Bronchial epithelial cell (primary cell): Measurements from ENCODE around the gene ITPKB. TPM values are rescaled to one million over a fixed set of nuclear protein-coding genes. Genes with fewer than 3 reads are reported as not detected.
A peak's percentile ranks its signal among the peaks of the same experiment; 100 is the strongest.

ENCODE experiments used
- DNase-seq: peaks from one replicate; pipeline ENCODE4 v3.0.0-alpha.2; 2010; ENCODE audit warnings: low read depth
- FAIRE-seq: peaks from 2 replicates; lab custom pipeline; 2011; peaks lifted over from hg19 to GRCh38; lab: Jason Lieb, UNC
- H3K27me3 ChIP-seq: 2 replicates; pipeline ENCODE4 v1.5.1; 2011; ENCODE audit warnings: low read length; ENCODE audit not compliant: control insufficient read depth, insufficient read depth
- H3K36me3 ChIP-seq: 2 replicates; pipeline ENCODE4 v1.5.1; 2011; ENCODE audit warnings: low read length; ENCODE audit not compliant: control insufficient read depth, insufficient read depth
- H3K4me3 ChIP-seq: 2 replicates; pipeline ENCODE4 v1.5.1; 2011; ENCODE audit warnings: mild to moderate bottlenecking, low read depth, low read length, control low read depth
- total RNA-seq: library from RNA; depleted of rRNA; stranded (reverse); fragments of >200 nt; gene quantifications from 2 replicates; pipeline ENCODE4 v1.2.1, GENCODE V29; 2014
- TF ChIP-seq, protein P1 (sequence below): IDR thresholded peaks from 2 replicates; pipeline ENCODE4 v1.5.1; 2011; ENCODE audit warnings: mild to moderate bottlenecking, moderate library complexity, low read length, control low read depth, inconsistent platforms; ENCODE audit not compliant: insufficient read depth, severe bottlenecking

Gene ITPKB
- total RNA-seq, 1 donor from 2014 or later, result 1.3 TPM

DNA sequence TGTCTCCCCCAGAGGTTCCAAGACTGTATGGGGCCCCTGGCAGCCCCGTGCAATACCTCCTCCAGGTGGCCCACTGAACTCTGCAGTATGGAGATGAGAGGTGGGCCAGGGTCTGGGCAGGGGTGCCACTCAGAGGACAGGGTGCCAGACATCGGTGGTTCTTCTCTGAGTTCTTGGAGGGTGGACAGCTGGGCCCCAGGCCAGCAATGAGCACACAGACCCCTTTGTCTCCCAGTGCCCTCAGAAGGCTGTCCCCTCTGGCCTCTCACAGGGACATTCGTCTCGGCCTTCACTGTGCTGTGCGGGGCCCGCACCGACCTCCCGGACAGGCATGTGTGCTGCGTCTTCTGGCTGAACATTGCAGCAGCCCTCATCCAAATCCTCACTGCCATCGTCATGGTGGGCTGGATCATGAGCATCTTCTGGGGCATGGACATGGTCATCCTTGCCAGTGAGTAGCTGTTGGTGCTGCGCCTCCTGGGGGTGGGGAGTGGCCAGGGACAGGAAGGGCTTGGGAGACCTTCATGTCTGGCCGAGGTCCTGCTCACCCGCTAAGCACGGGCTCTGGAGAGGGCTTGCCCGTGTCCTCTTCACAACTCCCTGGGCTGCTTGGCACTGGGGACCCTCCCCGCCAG is 142.4 kb downstream of the ITPKB start:
- DNase-seq, result no peak
- TF ChIP-seq, protein P1, sequence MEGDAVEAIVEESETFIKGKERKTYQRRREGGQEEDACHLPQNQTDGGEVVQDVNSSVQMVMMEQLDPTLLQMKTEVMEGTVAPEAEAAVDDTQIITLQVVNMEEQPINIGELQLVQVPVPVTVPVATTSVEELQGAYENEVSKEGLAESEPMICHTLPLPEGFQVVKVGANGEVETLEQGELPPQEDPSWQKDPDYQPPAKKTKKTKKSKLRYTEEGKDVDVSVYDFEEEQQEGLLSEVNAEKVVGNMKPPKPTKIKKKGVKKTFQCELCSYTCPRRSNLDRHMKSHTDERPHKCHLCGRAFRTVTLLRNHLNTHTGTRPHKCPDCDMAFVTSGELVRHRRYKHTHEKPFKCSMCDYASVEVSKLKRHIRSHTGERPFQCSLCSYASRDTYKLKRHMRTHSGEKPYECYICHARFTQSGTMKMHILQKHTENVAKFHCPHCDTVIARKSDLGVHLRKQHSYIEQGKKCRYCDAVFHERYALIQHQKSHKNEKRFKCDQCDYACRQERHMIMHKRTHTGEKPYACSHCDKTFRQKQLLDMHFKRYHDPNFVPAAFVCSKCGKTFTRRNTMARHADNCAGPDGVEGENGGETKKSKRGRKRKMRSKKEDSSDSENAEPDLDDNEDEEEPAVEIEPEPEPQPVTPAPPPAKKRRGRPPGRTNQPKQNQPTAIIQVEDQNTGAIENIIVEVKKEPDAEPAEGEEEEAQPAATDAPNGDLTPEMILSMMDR, result peak; percentile 4
- no peak for FAIRE-seq
- Histone ChIP-seq H3K36me3 (no peaks in the 10 kb centered on the region), H3K4me3 (no peak overlapping the region), H3K27me3 (peaks cover 1% of the 10 kb centered on the region)

DNA sequence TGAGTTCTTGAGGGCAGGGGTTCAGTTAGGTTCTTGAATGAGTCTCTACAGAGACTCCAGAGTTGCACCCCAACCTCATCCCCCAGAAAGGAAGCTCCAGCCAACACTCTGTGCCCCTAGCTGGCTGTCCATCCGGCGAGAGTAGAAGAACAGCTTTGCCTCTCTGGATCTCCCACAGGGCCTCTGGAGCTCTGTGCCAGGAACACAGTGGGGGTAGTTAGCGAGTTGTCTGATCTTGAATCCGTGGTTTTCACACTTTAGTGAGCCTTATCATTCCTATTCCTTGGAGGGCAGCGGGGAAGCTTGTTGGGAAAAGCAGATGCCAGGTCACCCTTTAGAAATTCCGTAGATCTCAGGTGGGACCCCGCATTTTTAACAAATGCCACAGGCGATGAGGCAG is 145.5 kb downstream of the ITPKB start:
- TF ChIP-seq, protein P1, result no peak
- Histone ChIP-seq H3K27me3 (peaks cover 1% of the 10 kb centered on the region), H3K4me3 (no peak overlapping the region), H3K36me3 (no peaks in the 10 kb centered on the region)
- DNase-seq (no peak), FAIRE-seq (no peak)

DNA sequence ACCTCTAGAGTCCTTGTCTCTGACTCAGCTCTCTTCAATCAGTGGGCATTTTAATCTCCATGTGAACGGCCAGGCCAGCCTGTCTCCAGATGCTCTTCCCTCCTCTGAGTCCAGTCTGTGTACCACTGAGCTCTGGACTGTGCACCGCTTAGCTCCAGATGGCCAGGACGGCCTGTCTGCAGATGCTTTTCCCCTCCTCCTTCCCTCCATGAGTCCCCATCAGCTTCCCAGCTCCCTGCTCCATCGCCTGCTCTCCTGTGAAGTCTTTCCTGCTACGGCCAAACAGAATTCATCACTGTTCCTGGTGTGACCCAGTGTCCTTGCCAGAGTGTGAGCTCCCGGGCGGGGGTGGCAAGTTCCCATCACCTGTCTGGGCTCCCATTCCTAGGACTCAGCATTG is 148.5 kb downstream of the ITPKB start:
- TF ChIP-seq, protein P1, result no peak
- Histone ChIP-seq H3K27me3 (no peaks in the 10 kb centered on the region), H3K4me3 (no peak overlapping the region), H3K36me3 (no peaks in the 10 kb centered on the region)
- no peak for DNase-seq
- no peak for FAIRE-seq

DNA sequence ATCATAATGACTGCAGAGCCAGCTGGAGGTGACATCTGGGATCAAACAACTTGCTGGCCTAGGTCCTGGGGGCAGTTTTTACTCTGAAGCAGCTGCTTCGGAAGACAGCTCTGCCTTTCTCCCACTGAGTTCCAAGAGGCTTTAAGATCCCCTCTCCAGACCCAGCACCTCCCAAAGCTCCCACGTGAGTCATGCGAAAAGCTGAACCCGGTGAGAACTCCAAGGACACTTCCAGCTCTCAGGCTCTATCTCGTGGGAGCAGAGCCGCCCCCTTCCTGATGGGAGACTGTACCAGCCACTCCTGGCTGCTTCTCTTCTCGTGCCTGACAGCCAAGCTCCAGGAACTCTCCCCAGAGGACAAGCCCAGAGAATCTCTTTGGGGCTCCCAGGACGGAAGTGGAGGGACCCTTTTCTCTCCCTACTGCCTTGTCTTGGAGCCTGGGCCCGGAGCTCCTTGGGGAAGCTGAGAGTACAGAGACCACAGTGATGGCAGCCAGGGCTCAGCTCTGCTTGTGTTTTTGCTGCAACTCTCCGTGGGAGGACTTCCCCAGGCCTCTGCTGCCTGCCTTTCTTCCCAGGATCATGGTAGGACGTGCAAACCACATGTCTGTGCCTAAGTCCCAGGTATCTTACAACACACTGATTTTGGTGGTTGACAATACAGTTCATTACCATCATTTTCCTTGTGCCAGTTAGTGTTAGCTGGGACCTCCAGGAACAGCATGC is 149.9 kb downstream of the ITPKB start:
- DNase-seq (no peak), FAIRE-seq (no peak)
- Histone ChIP-seq H3K4me3 (no peak overlapping the region), H3K36me3 (no peaks in the 10 kb centered on the region), H3K27me3 (no peaks in the 10 kb centered on the region)
- TF ChIP-seq, protein P1, result no peak

DNA sequence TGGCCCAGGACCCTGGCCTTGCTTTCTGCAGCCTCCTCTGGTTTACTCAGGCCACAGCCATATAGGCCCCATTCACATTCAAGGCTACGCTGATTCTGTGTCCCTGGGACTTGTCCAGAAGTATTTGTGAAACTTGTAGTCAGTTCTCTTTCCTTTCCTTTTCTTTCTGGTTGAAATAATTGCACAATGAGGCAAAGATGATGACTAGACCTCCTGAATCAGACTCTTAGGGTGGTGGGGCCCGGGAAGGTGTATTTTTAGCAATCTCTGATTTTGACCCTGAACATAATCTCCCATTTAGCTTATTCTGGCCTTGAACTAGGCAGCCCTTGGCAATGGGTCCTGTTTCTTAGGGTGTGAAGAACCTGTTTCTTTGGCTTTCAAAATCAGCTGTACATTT is 150.6 kb downstream of the ITPKB start:
- FAIRE-seq (no peak), DNase-seq (peak; percentile 21)
- Histone ChIP-seq H3K27me3 (no peaks in the 10 kb centered on the region), H3K4me3 (no peak overlapping the region), H3K36me3 (no peaks in the 10 kb centered on the region)
- TF ChIP-seq, protein P1, result no peak
